GM15510 (cell line): Measurements from ENCODE around the gene RALA.

ENCODE experiments used
- POLR2A ChIP-seq: IDR thresholded peaks from 3 replicates; pipeline ENCODE4 v1.6.1; 2011; ENCODE audit warnings: borderline replicate concordance; ENCODE audit not compliant: insufficient read length; ENCODE audit errors: extremely low read depth

Gene RALA

DNA sequence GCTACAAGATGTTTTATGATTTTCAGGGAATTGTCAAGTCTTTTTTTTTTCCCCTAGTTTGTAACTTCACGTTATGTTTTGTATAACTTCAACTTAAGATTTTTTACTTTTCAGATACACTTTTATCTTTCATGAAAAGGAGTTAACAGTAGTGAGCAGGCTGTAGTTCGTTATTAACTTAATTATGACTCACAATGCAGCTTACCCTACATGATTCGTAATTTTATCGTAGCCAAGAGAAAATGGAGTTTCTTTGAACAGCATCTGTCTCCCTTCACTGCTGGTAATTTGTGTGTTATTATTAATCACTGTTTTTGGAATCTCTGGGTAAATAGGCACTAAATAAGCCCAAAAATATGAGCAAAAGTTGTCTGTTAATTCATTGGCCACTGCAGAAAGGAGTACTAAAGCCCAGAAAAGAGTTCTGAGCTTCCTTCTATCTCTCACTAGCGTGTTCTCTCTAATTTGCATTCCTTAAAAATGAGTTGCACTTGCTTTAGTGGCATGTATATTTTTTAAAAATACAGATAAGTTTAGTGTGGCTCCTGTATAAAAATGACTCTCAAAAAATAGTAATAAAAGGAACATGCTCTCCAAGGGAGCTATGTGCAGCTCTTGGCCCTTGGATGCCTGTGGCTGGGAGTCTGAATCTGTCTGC is 36.1 kb downstream of the RALA start:
- no peak for TF ChIP-seq POLR2A

DNA sequence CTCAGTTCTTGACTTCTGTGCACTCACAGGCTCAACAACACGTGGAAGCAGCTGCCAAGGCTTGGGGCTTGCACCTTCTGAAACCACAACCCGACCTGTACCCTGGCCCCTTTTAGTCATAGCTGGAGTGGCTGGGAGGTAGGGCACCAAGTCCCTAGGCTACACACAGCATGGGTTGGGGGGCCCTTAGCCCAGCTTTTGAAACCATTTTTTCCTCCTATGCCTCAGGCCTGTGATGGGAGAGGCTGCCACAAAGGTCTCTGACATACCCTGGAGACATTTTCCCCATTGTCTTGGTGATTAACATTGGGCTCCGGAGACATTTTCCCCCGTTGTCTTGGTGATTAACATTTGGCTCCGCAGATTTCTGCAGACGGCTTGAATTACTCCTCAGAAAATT is 38.6 kb downstream of the RALA start:
- no peak for TF ChIP-seq POLR2A

DNA sequence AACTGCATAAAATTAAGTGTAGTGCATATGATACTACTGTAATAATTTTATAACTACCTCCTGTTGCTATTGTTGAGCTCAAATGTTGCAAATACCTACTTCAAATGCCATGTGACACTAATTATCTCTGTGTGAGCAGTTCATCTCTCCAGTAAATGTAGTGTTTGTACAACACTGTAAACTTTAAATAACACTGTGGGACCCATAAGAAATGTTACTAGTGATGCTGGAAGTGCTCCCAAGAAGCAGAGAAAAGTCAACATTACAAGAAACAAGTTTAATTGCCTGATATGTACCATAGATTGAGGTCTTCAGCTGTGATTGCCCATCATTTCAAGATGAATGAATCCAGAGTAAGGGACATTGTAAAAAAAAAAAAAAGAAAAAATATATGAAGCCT is 39.9 kb downstream of the RALA start:
- no peak for TF ChIP-seq POLR2A

DNA sequence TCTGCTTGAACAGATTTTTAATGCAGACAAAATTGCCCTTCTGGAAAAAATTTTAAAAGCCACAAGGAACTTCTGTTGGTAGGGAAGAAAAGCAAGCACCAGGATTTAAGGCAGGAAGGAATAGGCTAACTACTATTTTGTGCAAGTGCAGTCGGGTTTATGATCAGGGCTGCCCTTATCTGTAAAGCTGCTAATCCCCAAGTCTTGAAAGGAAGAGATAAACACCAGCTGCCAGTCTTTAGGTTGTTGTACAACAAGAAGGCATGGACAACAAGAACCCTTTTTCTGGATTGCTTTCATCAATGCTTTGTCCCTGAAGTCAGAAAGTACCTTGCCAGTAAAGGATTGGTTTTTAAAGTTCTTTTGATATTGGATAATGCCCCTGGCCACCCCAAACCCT is 40.7 kb downstream of the RALA start:
- TF ChIP-seq POLR2A = no peak

DNA sequence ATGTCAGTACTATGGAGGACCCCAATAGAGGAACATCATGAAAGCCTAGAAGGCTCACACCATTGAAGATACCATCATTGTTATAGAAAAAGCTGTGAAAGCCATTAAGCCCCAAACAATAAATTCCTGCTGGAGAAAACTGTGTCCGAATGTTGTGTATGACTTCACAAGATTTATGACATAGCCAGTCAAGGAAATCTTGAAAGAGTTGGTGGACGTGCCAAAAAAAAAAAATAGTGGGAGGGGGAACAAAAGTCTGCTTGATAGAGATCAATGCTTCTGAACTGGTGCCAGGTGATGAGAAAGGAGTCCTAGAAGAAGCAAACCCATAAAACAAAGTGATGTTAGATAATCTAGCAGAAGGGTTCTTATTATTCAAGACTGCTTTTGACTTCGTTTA is 41.2 kb downstream of the RALA start:
- TF ChIP-seq POLR2A = no peak

DNA sequence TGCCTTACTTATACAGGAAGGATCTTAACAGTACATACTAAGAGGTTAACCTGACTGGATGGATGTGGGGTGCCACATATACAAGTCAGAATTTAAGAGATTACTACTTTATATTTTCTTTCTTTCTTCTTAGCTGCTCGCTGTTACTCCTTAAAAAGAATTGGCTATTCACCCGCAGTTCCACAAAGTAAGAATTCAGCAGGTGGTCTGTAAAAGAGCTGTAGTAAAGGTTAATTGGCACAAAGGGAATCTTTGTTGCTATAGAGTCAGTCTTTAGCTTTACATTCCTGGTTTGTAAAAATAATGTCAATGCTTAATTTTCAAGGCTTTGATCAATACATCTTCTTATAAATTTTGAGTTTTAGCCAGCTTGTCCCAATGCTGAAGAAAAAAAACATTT is 43.2 kb downstream of the RALA start:
- no peak for TF ChIP-seq POLR2A

DNA sequence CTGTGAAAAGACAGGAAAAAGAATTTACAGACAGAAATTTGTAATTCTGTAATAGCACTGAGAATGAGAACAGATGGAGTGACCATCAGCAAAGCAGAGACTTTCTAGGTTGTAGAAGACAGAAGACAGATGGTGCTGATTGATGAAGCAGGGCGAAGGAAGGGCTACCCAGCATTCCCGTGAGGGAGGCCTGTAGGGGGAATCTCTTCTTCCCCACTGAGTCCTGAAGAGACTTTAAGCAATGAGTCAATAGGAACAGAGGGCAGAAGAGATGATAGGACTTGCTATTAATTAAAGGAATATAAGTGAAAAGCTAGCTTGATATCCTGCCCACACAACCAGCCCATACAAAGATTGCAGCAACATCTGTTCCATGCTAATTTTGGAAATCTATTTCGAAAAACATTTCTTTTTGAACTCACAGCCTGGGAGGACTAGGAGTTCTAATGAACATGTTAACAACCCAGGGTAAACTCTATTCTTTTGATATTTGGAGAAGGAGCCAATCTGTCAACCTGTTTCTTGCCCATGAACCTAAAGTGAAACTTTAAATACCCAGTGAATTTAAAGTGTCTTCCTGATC is 44.1 kb downstream of the RALA start:
- no peak for TF ChIP-seq POLR2A

DNA sequence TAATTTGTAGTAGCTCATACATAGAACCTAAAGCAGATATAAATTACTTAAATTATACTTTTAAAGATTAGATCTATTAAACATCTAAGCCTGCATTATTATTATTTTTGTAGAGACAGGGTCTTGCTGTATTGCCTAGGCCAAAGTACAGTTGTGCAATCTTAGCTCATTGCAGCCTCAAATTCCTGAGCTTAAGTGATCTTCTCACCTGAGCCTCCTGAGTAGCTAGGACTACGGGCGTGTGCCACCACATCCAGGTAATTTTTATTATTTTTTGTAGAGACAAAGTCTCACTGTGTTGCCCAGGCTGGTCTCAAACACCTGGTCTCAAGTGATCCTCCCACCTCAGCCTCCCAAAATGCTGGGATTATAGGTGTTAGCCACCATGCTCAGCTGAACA is 46.7 kb downstream of the RALA start:
- no peak for TF ChIP-seq POLR2A

DNA sequence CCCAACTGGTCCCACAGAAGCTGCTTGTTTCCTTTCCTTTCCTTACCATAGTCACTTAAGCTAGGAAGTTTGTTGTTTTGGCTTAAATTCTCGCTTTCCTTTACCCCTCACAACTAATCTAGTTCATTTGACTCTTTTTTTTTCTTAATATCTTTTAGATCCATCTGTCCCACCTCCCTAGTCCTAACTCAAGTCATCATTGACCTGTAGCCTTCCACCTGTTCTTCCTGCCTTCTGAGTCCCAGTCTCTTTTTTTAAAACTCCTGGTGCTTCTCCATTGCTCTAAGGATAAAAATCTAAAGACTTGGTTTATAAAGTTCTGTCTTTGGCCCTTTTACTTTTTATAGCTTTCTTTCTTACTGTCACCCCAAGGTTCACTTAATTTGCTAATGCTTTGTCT is 47.6 kb downstream of the RALA start:
- no peak for TF ChIP-seq POLR2A

DNA sequence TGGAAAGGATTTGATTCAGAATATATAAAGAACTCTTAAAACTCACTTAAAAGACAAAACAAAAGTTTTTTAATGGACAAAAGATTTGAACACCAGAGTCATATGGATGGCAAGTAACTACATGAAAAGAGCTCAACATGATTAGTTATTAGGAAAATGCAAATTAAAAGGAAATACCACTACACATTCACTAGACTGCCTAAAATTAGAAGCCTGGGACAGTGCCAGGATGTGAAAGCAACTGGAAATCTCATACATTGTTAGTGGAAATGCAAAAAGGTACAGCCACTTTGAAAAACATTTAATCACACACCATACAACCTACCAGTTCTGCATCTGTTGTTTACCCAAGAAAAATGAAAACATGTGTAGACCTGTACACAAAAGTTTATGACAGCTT is 48.8 kb downstream of the RALA start:
- no peak for TF ChIP-seq POLR2A

DNA sequence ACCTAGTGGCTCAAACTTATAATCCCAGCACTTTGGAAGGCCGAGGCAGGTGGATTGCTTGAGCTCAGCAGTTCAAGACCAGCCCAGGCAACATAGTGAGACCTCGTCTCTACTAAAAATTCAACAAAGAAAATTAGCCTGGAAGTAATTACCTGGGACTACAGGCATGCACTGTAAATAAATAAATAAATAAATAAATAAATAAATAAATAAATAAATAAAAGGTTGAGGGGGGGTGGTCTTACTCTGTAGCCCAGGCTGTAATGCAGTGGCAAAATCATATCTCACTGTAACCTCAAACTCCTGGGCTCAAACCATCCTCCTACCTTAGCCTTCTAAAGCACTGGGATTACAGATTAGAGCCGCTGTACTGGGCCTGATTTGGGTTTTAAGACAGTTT is 50.5 kb downstream of the RALA start:
- TF ChIP-seq POLR2A = no peak

DNA sequence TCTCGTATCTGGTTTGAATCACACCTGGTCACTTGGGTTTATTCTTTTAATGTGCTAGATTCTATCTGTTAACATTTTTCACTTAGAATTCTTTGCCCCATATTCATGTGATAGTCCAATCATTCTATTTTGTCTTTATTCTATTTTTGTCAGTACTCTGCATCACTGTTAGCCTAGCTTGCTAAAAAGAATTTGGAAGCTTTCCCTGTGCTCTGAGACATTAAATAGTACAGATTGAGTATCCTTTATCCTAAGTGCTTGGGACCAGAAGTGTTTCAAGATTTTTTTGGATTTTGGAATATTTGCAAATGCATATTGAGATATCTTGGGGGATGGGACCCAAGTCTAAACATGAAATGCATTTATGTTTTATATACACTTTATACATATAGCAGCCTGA is 51.0 kb downstream of the RALA start:
- TF ChIP-seq POLR2A = no peak

DNA sequence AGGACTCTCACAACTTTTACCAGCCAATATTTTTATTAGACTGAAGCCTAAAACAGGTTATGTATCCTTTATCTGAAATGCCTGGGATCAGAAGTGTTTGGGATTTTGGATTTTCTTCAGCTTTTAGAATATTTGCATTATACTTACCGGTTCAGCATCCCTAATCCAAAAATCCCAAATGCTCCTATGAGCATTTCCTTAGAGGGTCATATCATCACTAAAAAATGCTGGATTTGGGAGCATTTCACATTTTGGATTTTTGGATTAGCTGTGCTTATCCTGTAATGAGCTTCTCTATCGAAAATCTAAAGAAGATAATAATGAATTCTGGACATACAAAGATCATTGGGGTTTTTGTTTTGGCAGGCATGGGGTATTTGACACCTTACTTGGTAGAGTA is 53.0 kb downstream of the RALA start:
- no peak for TF ChIP-seq POLR2A

DNA sequence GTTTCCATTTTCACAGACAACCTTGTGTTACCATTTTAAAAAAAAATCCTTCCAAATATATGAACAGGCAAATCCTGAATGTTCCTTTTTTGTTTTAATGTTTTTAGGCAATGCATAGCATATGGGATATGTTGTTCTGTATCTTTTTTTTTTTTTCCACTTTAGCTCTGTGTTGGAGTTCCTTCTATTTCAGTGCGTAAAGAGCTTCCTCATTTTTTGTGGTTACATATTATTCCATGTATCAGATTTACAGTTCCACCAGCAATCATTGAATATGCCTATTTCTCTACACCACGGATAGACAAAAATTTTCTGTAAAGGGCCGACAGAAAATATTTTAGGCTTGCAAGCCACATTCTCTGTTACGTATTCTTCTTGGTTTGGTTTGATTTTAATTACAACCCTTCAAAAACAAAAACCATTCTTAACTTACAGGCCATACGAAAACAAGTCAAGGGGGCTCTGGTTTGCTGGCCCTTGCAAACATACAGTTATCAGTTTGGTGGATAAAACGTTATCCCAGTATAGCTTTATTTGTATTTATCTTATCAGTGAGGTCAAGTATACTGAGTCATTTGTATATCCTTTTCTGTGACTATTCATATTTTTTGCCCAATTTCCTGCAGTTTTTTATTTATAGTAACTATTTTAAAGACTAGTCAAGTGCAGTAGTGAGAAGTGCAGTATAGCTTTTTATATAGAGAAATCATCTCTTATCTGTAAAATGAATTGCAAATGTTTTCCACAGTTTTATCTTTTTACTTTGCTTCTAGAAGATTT is 55.7 kb downstream of the RALA start:
- TF ChIP-seq POLR2A = no peak

DNA sequence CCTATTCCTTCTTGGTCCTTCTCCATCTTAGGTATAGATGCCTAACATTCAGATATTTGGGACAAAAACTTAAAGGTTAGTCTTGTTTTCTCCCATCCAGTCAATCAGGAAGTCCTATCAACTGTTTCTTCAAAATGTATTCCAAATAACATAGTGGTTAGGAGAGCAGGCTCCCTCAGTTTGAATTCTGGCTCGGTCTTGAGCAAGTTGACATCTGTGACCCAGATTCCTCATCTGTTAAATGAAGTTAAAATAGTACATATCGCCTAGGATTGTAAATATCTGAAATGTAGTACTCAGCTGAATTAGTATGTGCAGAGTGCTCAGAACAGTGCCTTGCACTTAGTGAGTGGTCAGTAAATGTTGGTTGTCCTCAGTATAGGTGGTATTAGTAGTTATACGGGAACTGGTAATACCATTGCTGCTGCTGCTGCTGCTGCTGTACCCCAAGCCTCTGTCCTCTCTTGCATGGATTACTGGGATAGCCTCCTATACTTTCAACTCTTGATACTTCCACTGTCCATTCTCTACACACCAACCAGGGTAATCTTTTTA is 58.6 kb downstream of the RALA start:
- no peak for TF ChIP-seq POLR2A
